IMR-90 (cell line): ENCODE measurements around the gene AUTS2. TPM values are rescaled to one million over a fixed set of nuclear protein-coding genes. Genes with fewer than 3 reads are reported as not detected.

Experiments used
- ATAC-seq: fragments of 200-7000 bp; cut with Tn5 transposase; 2 replicates; pipeline ENCODE4 v1.9.1; 2020; ENCODE audit warnings: low read depth, mild to moderate bottlenecking, moderate library complexity
- BruUV-seq: library from RNA; stranded (reverse); fragments of 400-500 nt; replicated peaks from 2 replicates; lab custom pipeline; 2021; lab: Mats Ljungman, UMichigan
- CTCF ChIA-PET: fragments of 300-600 bp; formaldehyde crosslinking; extraction: SDS; loops from one replicate; lab custom pipeline; 2021; ENCODE audit warnings: antibody characterized with exemption; lab: Yijun Ruan, JAX
- POLR2A ChIA-PET: fragments of 300-600 bp; sonication (Branson Sonifier 250); formaldehyde crosslinking; loops from one replicate; lab custom pipeline; 2022; ENCODE audit warnings: antibody characterized with exemption; ENCODE audit not compliant: unreplicated experiment; lab: Charles Lee
- DNase-seq: peaks from one replicate; pipeline ENCODE4 v3.0.0; 2013
- H2AFZ ChIP-seq: replicated peaks from 2 replicates; pipeline ENCODE3; 2013; ENCODE audit warnings: low read length, mild to moderate bottlenecking; ENCODE audit not compliant: poor library complexity
- H2AK5ac ChIP-seq: 2 replicates; pipeline ENCODE4 v1.6.1; 2013; ENCODE audit warnings: low read depth, low read length, inconsistent platforms
- H2AK9ac ChIP-seq: replicated peaks from 2 replicates; pipeline ENCODE3; 2013; ENCODE audit warnings: mild to moderate bottlenecking, low read depth, low read length, moderate library complexity; ENCODE audit not compliant: poor library complexity
- H2BK120ac ChIP-seq: 2 replicates; pipeline ENCODE4 v1.6.1; 2013; ENCODE audit warnings: low read depth, low read length, inconsistent platforms
- H2BK15ac ChIP-seq: 3 replicates; pipeline ENCODE4 v1.6.1; 2013; ENCODE audit warnings: low read depth, low read length, inconsistent platforms
- H2BK20ac ChIP-seq: 2 replicates; pipeline ENCODE4 v1.6.1; 2013; ENCODE audit warnings: low read depth, mild to moderate bottlenecking, inconsistent platforms, low read length, moderate library complexity
- H2BK5ac ChIP-seq: 2 replicates; pipeline ENCODE4 v1.6.1; 2013; ENCODE audit warnings: mild to moderate bottlenecking, low read depth, low read length, inconsistent platforms; ENCODE audit not compliant: poor library complexity, severe bottlenecking
- H3K14ac ChIP-seq: replicated peaks from 2 replicates; pipeline ENCODE4 v1.6.1; 2013; ENCODE audit warnings: low read depth, low read length, inconsistent platforms
- H3K18ac ChIP-seq: 2 replicates; pipeline ENCODE4 v1.6.1; 2013; ENCODE audit warnings: low read depth, low read length, control low read depth
- H3K23ac ChIP-seq: 2 replicates; pipeline ENCODE4 v1.6.1; 2013; ENCODE audit warnings: low read depth, low read length, inconsistent platforms
- H3K27ac ChIP-seq: 2 replicates; pipeline ENCODE4 v1.5.1; 2013; ENCODE audit warnings: mild to moderate bottlenecking, control low read depth, low read length; ENCODE audit not compliant: insufficient read depth
- H3K27me3 ChIP-seq: 2 replicates; pipeline ENCODE4 v1.6.1; 2013; ENCODE audit warnings: low read length; ENCODE audit not compliant: control insufficient read depth, insufficient read depth
- H3K36me3 ChIP-seq: 2 replicates; pipeline ENCODE4 v1.6.1; 2013; ENCODE audit warnings: low read length, mixed read lengths; ENCODE audit not compliant: control insufficient read depth, insufficient read depth
- H3K4ac ChIP-seq: 2 replicates; pipeline ENCODE4 v1.6.1; 2013; ENCODE audit warnings: low read depth, low read length, inconsistent platforms
- H3K4me1 ChIP-seq: 2 replicates; pipeline ENCODE4 v1.6.1; 2013; ENCODE audit warnings: low read length, mixed read lengths; ENCODE audit not compliant: control insufficient read depth, insufficient read depth
- H3K4me2 ChIP-seq: 2 replicates; pipeline ENCODE4 v1.6.1; 2013; ENCODE audit warnings: low read depth, mild to moderate bottlenecking, control low read depth, low read length, moderate library complexity
- H3K4me3 ChIP-seq: 2 replicates; pipeline ENCODE4 v1.5.1; 2013; ENCODE audit warnings: low read depth, mild to moderate bottlenecking, control low read depth, low read length, moderate library complexity; ENCODE audit not compliant: insufficient read depth
- H3K56ac ChIP-seq: 2 replicates; pipeline ENCODE4 v1.6.1; 2013; ENCODE audit warnings: low read length, inconsistent platforms; ENCODE audit not compliant: insufficient read depth; ENCODE audit errors: extremely low read depth
- H3K79me1 ChIP-seq, 2 experiments: 2 replicates each; pipeline ENCODE4 v1.6.1; 2013; ENCODE audit warnings: low read length in 2 of 2, inconsistent platforms in 1 of 2, low read depth in 1 of 2
- H3K9ac ChIP-seq: 2 replicates; pipeline ENCODE4 v1.6.1; 2013; ENCODE audit warnings: low read depth, low read length, control low read depth
- H3K9me1 ChIP-seq: 2 replicates; pipeline ENCODE4 v1.6.1; 2013; ENCODE audit warnings: low read length, inconsistent platforms; ENCODE audit not compliant: insufficient read depth
- H3K9me3 ChIP-seq: 2 replicates; pipeline ENCODE4 v1.6.1; 2013; ENCODE audit warnings: low read length; ENCODE audit not compliant: control insufficient read depth, insufficient read depth
- H4K20me1 ChIP-seq: 2 replicates; pipeline ENCODE4 v1.6.1; 2013; ENCODE audit warnings: low read length, inconsistent platforms; ENCODE audit not compliant: insufficient read depth
- H4K5ac ChIP-seq: 2 replicates; pipeline ENCODE4 v1.6.1; 2013; ENCODE audit warnings: mild to moderate bottlenecking, low read depth, low read length, control low read depth
- H4K8ac ChIP-seq, 2 experiments: 2 replicates each; pipeline ENCODE4 v1.6.1; 2013; ENCODE audit warnings: low read depth in 2 of 2, low read length in 2 of 2, control low read depth in 1 of 2, inconsistent platforms in 1 of 2
- H4K91ac ChIP-seq: 2 replicates; pipeline ENCODE4 v1.6.1; 2013; ENCODE audit warnings: low read depth, low read length, inconsistent platforms; ENCODE audit not compliant: insufficient read depth
- BHLHE40 ChIP-seq: fragments of 150-350 bp; IDR thresholded peaks from 2 replicates; pipeline ENCODE4 v1.6.1; 2016; ENCODE audit warnings: mild to moderate bottlenecking, low read depth, low read length
- CEBPB ChIP-seq: IDR thresholded peaks from 2 replicates; pipeline ENCODE4 v1.6.1; 2012; ENCODE audit warnings: low read depth, low read length, improper control_type of control experiment
- CHD1 ChIP-seq: IDR thresholded peaks from 2 replicates; pipeline ENCODE4 v1.6.1; 2012; ENCODE audit warnings: low read depth, low read length, improper control_type of control experiment
- CTCF ChIP-seq: conservative IDR thresholded peaks from 2 replicates; pipeline ENCODE4 v1.5.1; 2012; ENCODE audit warnings: mild to moderate bottlenecking, low read depth, low read length, improper control_type of control experiment
- ELK1 ChIP-seq: fragments of 150-350 bp; IDR thresholded peaks from 2 replicates; pipeline ENCODE4 v1.6.1; 2016; ENCODE audit warnings: low read depth, mild to moderate bottlenecking, low read length, moderate library complexity, borderline replicate concordance
- FOS ChIP-seq: fragments of 150-350 bp; IDR thresholded peaks from 2 replicates; pipeline ENCODE4 v1.6.1; 2016; ENCODE audit warnings: low read depth, low read length
- MAFK ChIP-seq: IDR thresholded peaks from 2 replicates; pipeline ENCODE4 v1.6.1; 2012; ENCODE audit warnings: low read depth, low read length, improper control_type of control experiment
- MAZ ChIP-seq: IDR thresholded peaks from 2 replicates; pipeline ENCODE4 v1.6.1; 2012; ENCODE audit warnings: low read depth, mild to moderate bottlenecking, low read length, improper control_type of control experiment, moderate library complexity, borderline replicate concordance
- MXI1 ChIP-seq: IDR thresholded peaks from 2 replicates; pipeline ENCODE4 v1.6.1; 2012; ENCODE audit warnings: low read depth, mild to moderate bottlenecking, low read length, moderate library complexity, borderline replicate concordance
- NFE2L2 ChIP-seq: fragments of 150-350 bp; IDR thresholded peaks from 2 replicates; pipeline ENCODE4 v1.6.1; 2016; ENCODE audit warnings: low read depth, mild to moderate bottlenecking, low read length
- POLR2A ChIP-seq: IDR thresholded peaks from 2 replicates; pipeline ENCODE4 v1.6.1; 2012; ENCODE audit warnings: mild to moderate bottlenecking, low read depth, low read length
- RAD21 ChIP-seq: IDR thresholded peaks from 2 replicates; pipeline ENCODE4 v1.6.1; 2012; ENCODE audit warnings: low read length, improper control_type of control experiment
- RCOR1 ChIP-seq: IDR thresholded peaks from 2 replicates; pipeline ENCODE4 v1.6.1; 2012; ENCODE audit warnings: mild to moderate bottlenecking, low read length, improper control_type of control experiment; ENCODE audit not compliant: insufficient replicate concordance
- RFX5 ChIP-seq: IDR thresholded peaks from 2 replicates; pipeline ENCODE4 v1.8.0; 2012; ENCODE audit warnings: low read depth, mild to moderate bottlenecking, low read length, moderate library complexity
- SMC3 ChIP-seq: fragments of 150-350 bp; IDR thresholded peaks from 2 replicates; pipeline ENCODE4 v1.6.1; 2016; ENCODE audit warnings: low read depth, mild to moderate bottlenecking, antibody characterized with exemption, low read length, moderate library complexity
- USF2 ChIP-seq: fragments of 150-350 bp; IDR thresholded peaks from 2 replicates; pipeline ENCODE4 v1.6.1; 2017; ENCODE audit warnings: mild to moderate bottlenecking, antibody characterized with exemption, low read length, low read depth
- WGBS, 2 experiments: methylation state at CpG; one replicate each; pipeline versions ENCODE4 v1.1.5 to v1.1.7; 2013; ENCODE audit warnings: missing lambda C conversion rate in 2 of 2; ENCODE audit not compliant: insufficient read length in 1 of 2; ENCODE audit errors: extremely low coverage in 2 of 2; 5-methylcytosine and 5-hydroxymethylcytosine counted together
- dilution Hi-C: fragments of 300-500 bp; cut with HindIII; formaldehyde crosslinking; loops from one replicate; pipeline ENCODE4 v1.14.3; 2018; ENCODE audit warnings: low sequenced_read_pairs; ENCODE audit not compliant: unreplicated experiment
- in situ Hi-C: fragments of 300-500 bp; cut with MboI; formaldehyde crosslinking; loops from 3 replicates; pipeline ENCODE4 v1.14.3; 2019; ENCODE audit warnings: low sequenced_read_pairs, inconsistent platforms, mixed read lengths
- intact Hi-C: fragments of 100-400 bp; cut with micrococcal nuclease; formaldehyde crosslinking; loops from 2 replicates; pipeline ENCODE4 v1.10.0; 2022
- polyA plus RNA-seq, 3 experiments: library from polyadenylated mRNA; depleted of rRNA; stranded (reverse); fragments of >200 nt; gene quantifications; 2 replicates each; pipeline ENCODE4 v1.2.3, GENCODE V29; 2012; ENCODE audit warnings: low replicate concordance in 1 of 3
- total RNA-seq: library from RNA; depleted of rRNA; stranded (reverse); fragments of >200 nt; gene quantifications from 2 replicates; pipeline ENCODE4 v1.2.3, GENCODE V29; 2012

The AUTS2 gene
- total and polyA plus RNA-seq, 2 of the 4 experiments (the other 2 are of a cell fraction), result 0.90 to 3.0 TPM

GRCh38 chr7:69624435-69625230 lies 26.4 kb downstream of the AUTS2 start:
- H3K9ac ChIP-seq, result no peak overlapping the region
- H4K91ac ChIP-seq, result no peak overlapping the region
- no TSS peak for BruUV-seq
- no peak overlapping the region for H3K4me2 ChIP-seq
- H2BK20ac ChIP-seq, result no peak overlapping the region
- no peaks in the 10 kb centered on the region for H4K20me1 ChIP-seq
- H3K4ac ChIP-seq, result no peak overlapping the region
- H4K8ac ChIP-seq, result no peak overlapping the region
- H2AFZ ChIP-seq, result no peak overlapping the region
- H3K18ac ChIP-seq, result no peak overlapping the region
- no peak overlapping the region for H2BK120ac ChIP-seq
- intact Hi-C loops, result no loop called here
- no CpG with 5 or more reads among the region's 8 CpGs for WGBS, 2 experiments
- no peaks in the 10 kb centered on the region for H3K9me1 ChIP-seq
- H4K5ac ChIP-seq, result no peak overlapping the region
- no peak overlapping the region for H2BK15ac ChIP-seq
- no peaks in the 10 kb centered on the region for H3K4me1 ChIP-seq
- H2AK9ac ChIP-seq, result no peak overlapping the region
- no peak overlapping the region for H3K56ac ChIP-seq
- dilution Hi-C loops, result no loop called here
- ChIA-PET CTCF (no interaction called here), POLR2A (no interaction called here)
- H3K9me3 ChIP-seq, result no peaks in the 10 kb centered on the region
- H3K36me3 ChIP-seq, result no peaks in the 10 kb centered on the region
- no peak overlapping the region for H2AK5ac ChIP-seq
- H3K23ac ChIP-seq, result no peak overlapping the region
- no peak overlapping the region for H3K4me3 ChIP-seq
- no peak for ATAC-seq
- in situ Hi-C loops, result no loop called here
- no peak overlapping the region for H3K27ac ChIP-seq
- no peak overlapping the region for H3K14ac ChIP-seq
- no peak overlapping the region for H2BK5ac ChIP-seq
- no peak for DNase-seq
- no peaks in the 10 kb centered on the region for H3K27me3 ChIP-seq
- H3K79me1 ChIP-seq, result no peaks in the 10 kb centered on the region
- TF ChIP-seq FOS, result no peak
- no peak for TF ChIP-seq RFX5
- TF ChIP-seq MAFK, result no peak
- no peak for TF ChIP-seq CHD1
- TF ChIP-seq POLR2A, result no peak
- TF ChIP-seq SMC3, result no peak
- TF ChIP-seq CTCF, result no peak
- TF ChIP-seq MAZ, result no peak
- no peak for TF ChIP-seq RCOR1
- no peak for TF ChIP-seq USF2
- TF ChIP-seq MXI1, result no peak
- no peak for TF ChIP-seq RAD21
- no peak for TF ChIP-seq ELK1
- no peak for TF ChIP-seq BHLHE40
- TF ChIP-seq NFE2L2, result no peak
- no peak for TF ChIP-seq CEBPB
